Activated CD8-positive, alpha-beta T cell treated with anti-CD3 and anti-CD28 coated beads for 36 hours (primary cell): Measurements from ENCODE around the gene SPTLC3. TPM values are rescaled to one million over a fixed set of nuclear protein-coding genes. Genes with fewer than 3 reads are reported as not detected.

Experiments
- ATAC-seq: fragments of 200-7000 bp; cut with Tn5 transposase; one replicate; pipeline ENCODE4 v1.10.0; 2021; ENCODE audit warnings: mild to moderate bottlenecking, moderate library complexity
- CTCF ChIA-PET: fragments of 350-600 bp; sonication (Branson Sonifier 250); formaldehyde crosslinking; loops from one replicate; lab custom pipeline; 2021; ENCODE audit warnings: antibody characterized with exemption; lab: Charles Lee
- POLR2A ChIA-PET: fragments of 350-600 bp; sonication (Branson Sonifier 250); formaldehyde crosslinking; loops from one replicate; lab custom pipeline; 2021; ENCODE audit warnings: antibody characterized with exemption; lab: Charles Lee
- DNase-seq: peaks from one replicate; pipeline ENCODE4 v3.0.0-alpha.2; 2020
- H3K27ac Mint-ChIP-seq: one replicate; pipeline ENCODE4 v1.8.0; 2021; ENCODE audit warnings: mild to moderate bottlenecking, mixed read lengths
- H3K27me3 Mint-ChIP-seq: one replicate; pipeline ENCODE4 v1.8.0; 2021; ENCODE audit warnings: mixed read lengths
- H3K36me3 Mint-ChIP-seq: one replicate; pipeline ENCODE4 v1.8.0; 2021; ENCODE audit warnings: low read depth, mixed read lengths
- H3K4me1 Mint-ChIP-seq: one replicate; pipeline ENCODE4 v1.8.0; 2021; ENCODE audit warnings: low read depth, mixed read lengths
- H3K4me3 Mint-ChIP-seq: one replicate; pipeline ENCODE4 v1.8.0; 2021; ENCODE audit warnings: mild to moderate bottlenecking, moderate library complexity, mixed read lengths
- H3K9me3 Mint-ChIP-seq: one replicate; pipeline ENCODE4 v1.8.0; 2021; ENCODE audit warnings: mixed read lengths
- intact Hi-C: fragments of 100-400 bp; cut with micrococcal nuclease; formaldehyde crosslinking; loops from one replicate; pipeline ENCODE4 v1.10.0; 2022
- total RNA-seq, 2 experiments: library from RNA; stranded (reverse); gene quantifications; one replicate each; pipeline ENCODE4 v1.2.3, GENCODE V29; 2021
- TF ChIP-seq, protein P1 (sequence below): fragments of 200-600 bp; IDR thresholded peaks from one replicate; pipeline ENCODE4 v1.8.0; 2022; ENCODE audit warnings: antibody characterized with exemption, mild to moderate bottlenecking

The SPTLC3 gene
- total RNA-seq, 2 experiments from 2014 or later = 0.72 to 0.77 TPM

DNA sequence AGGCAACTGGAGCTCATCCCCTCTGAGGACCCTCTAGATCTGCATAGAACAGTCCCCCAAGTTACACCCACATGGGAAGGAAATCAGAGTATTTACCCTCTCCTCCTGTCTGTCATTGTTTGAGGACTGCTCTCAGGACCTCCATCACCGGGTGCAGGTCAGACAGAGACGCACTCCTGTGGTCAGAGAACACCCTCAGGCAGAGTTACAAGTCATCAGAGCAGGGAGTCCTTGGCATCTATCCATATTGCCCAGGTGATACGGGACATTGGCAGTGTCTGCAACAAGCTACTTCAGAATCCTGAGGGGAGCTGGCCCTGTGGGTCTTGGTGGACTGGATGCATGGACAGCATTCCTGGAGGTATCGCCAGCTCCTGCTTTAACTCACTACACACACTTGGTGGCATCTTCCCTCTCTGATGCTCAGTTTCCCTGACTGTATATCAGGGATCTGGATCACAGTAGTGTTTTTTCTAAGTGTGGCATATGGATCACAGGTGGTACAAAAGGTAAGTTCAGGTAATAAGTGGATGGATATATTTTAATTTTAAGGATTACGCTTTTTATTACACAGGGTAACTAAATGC lies 197.2 kb downstream of the SPTLC3 start:
- CTCF ChIA-PET = no interaction called here
- intact Hi-C loops = no loop called here

DNA sequence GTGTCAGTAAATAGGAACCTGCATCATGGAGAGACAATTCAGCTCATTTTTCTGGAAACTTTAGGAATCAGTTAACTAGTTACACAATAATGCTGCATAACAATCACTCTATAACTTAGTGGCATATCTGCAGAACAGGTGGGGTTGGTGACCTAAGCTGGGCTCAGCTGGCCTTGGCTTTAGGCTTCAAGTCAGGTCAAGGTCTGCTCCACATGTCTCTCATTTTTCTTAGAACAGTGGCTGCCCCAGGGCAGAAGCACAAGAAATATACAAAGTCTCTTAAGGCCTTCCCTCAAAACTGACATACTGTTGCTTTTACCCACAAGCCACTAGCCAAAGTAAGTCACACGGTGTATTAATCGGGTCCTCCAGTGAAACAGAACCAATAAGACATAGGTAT lies 198.2 kb downstream of the SPTLC3 start:
- H3K4me1 Mint-ChIP-seq = no peaks in the 10 kb centered on the region
- H3K36me3 Mint-ChIP-seq = no peaks in the 10 kb centered on the region
- no peaks in the 10 kb centered on the region for H3K9me3 Mint-ChIP-seq
- no peak overlapping the region for H3K4me3 Mint-ChIP-seq
- DNase-seq (no peak), ATAC-seq (no peak)
- H3K27ac Mint-ChIP-seq = no peak overlapping the region
- H3K27me3 Mint-ChIP-seq = peaks cover under 1% of the 10 kb centered on the region
- TF ChIP-seq, protein P1, sequence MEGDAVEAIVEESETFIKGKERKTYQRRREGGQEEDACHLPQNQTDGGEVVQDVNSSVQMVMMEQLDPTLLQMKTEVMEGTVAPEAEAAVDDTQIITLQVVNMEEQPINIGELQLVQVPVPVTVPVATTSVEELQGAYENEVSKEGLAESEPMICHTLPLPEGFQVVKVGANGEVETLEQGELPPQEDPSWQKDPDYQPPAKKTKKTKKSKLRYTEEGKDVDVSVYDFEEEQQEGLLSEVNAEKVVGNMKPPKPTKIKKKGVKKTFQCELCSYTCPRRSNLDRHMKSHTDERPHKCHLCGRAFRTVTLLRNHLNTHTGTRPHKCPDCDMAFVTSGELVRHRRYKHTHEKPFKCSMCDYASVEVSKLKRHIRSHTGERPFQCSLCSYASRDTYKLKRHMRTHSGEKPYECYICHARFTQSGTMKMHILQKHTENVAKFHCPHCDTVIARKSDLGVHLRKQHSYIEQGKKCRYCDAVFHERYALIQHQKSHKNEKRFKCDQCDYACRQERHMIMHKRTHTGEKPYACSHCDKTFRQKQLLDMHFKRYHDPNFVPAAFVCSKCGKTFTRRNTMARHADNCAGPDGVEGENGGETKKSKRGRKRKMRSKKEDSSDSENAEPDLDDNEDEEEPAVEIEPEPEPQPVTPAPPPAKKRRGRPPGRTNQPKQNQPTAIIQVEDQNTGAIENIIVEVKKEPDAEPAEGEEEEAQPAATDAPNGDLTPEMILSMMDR = no peak
- POLR2A ChIA-PET = no interaction called here
- intact Hi-C loops = no loop called here
- CTCF ChIA-PET = no interaction called here

More for the DNA sequence above, 197.2 kb downstream of the SPTLC3 start:
- Mint-ChIP-seq H3K27me3 (peaks cover 1% of the 10 kb centered on the region), H3K36me3 (no peaks in the 10 kb centered on the region), H3K9me3 (no peaks in the 10 kb centered on the region), H3K27ac (no peak overlapping the region), H3K4me1 (no peaks in the 10 kb centered on the region), H3K4me3 (no peak overlapping the region)
- DNase-seq = no peak
- ATAC-seq = no peak
- POLR2A ChIA-PET = no interaction called here
- TF ChIP-seq, protein P1 = no peak

DNA sequence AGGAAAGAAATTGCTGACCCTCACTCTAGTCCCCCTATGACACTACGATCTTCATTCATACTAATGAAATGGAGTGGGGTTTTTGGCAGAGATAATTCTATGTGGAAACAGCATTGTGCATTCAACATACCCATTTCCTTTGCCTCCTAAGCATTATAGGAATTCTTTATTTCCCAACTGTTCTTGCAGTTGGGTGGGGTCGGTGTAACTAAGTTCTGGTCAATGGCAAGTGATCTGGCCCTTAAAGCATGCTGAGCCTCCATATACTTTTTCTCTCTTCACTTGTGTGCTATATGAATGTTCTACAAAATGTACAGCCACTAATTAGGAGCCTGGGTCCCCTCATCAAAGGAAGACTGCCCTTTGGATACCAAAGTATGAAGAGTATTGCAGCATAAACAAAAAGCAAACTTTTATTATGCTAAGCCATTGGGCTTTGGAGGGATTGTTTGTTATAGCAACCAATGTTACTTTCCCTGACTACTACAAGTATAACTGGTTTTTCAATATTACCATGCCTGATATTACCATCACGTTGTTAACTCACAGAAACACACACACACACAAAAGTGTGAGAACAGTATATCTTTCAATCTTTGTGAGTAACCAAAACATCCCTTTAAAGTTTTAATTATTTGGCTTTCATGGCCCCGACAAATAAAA lies 203.3 kb downstream of the SPTLC3 start:
- no peak for DNase-seq
- TF ChIP-seq, protein P1 = no peak
- ATAC-seq = no peak
- ChIA-PET CTCF (interaction anchor here (1.0 kb wide), 2 partner anchors 36 to 90 kb away, joined by 3 to 4 read pairs; no protein-coding TSS in a partner anchor), POLR2A (no interaction called here)
- Mint-ChIP-seq H3K4me3 (no peak overlapping the region), H3K27ac (no peak overlapping the region), H3K4me1 (peaks cover 5% of the 10 kb centered on the region), H3K9me3 (no peaks in the 10 kb centered on the region), H3K27me3 (peaks cover 34% of the 10 kb centered on the region), H3K36me3 (no peaks in the 10 kb centered on the region)
- intact Hi-C loops = no loop called here

DNA sequence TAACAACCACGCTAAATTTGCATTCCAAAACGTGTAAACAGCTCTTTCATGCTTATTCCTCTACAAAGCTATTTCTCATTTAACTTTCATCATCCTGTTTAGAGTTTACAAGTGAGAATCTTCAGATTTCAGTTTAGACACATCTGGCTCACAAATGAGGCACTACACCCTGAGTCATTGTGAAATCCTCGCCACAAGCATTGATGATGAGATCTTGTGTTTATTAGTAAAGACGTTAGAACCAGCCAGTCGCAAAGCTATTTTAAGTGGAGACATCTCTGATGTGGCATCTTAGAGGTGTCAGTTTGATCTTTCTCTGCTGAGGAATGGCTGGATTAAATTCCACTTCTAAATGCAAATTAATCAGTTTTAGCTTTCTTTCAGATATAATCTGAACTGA lies 204.0 kb downstream of the SPTLC3 start:
- DNase-seq (peak; percentile 44), ATAC-seq (peak; percentile 89)
- no peak overlapping the region for H3K27ac Mint-ChIP-seq
- TF ChIP-seq, protein P1 = no peak
- H3K27me3 Mint-ChIP-seq = peaks cover 39% of the 10 kb centered on the region
- ChIA-PET POLR2A (no interaction called here), CTCF (interaction anchor here (0.7 to 1.0 kb wide), 4 partner anchors 11 to 89 kb away, joined by 3 to 4 read pairs (median 3); no protein-coding TSS in a partner anchor)
- H3K36me3 Mint-ChIP-seq = no peaks in the 10 kb centered on the region
- H3K9me3 Mint-ChIP-seq = no peaks in the 10 kb centered on the region
- intact Hi-C loops = no loop called here
- peaks cover 5% of the 10 kb centered on the region for H3K4me1 Mint-ChIP-seq
- H3K4me3 Mint-ChIP-seq = no peak overlapping the region

DNA sequence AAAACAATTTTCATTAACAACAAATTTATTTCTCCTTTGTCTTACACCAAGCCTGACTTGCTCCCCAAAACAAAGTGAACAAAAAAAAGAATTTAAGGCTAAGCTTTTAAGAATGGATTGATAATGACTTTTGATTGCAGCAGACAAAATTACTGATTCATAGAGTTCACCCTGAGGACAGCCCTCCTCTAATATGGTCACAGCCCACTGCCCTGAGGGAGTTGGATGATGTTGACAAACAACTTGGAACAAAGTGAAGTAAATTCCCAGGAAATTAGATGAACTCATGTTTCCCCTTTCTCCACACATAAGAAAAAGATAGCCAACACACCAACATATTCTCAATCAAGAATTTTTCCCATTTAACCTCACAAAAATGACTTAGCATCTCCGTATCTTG lies 204.6 kb downstream of the SPTLC3 start:
- TF ChIP-seq, protein P1 = no peak
- CTCF ChIA-PET = interaction anchor here (0.7 to 1.0 kb wide), 4 partner anchors 11 to 89 kb away, joined by 3 to 4 read pairs (median 3); no protein-coding TSS in a partner anchor
- DNase-seq (no peak), ATAC-seq (no peak)
- Mint-ChIP-seq H3K36me3 (no peaks in the 10 kb centered on the region), H3K4me3 (no peak overlapping the region), H3K4me1 (peaks cover 5% of the 10 kb centered on the region), H3K9me3 (no peaks in the 10 kb centered on the region), H3K27me3 (peaks cover 45% of the 10 kb centered on the region), H3K27ac (no peak overlapping the region)
- POLR2A ChIA-PET = no interaction called here
- intact Hi-C loops = no loop called here
